IPS-11a (cell line): Measurements from ENCODE around the gene HIVEP3.

Experiments used
- H3K4me3 ChIP-seq: one replicate; pipeline ENCODE4 v1.5.1; 2013; ENCODE audit warnings: low read depth, low read length, control low read depth

HIVEP3 gene

DNA sequence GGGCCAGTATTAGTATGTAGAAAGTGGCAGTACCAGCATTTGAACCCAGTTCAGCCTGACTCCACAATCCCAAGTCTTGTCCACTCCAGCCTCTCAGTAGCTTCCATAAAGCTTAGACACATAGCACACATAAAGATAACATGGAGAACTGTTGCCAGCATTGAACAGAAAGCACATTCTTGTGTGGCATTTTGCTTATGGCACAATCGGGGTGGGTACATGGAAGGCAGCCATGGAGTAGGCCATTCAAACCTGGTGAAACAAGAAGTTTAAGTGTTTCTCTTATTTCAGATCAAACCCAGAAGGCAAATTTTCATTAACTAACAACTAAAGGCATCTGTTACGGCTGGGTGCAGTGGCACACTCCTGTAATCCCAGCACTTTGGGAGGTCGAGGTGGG is 102.7 kb downstream of the HIVEP3 start:
- H3K4me3 ChIP-seq, result no peak overlapping the region

DNA sequence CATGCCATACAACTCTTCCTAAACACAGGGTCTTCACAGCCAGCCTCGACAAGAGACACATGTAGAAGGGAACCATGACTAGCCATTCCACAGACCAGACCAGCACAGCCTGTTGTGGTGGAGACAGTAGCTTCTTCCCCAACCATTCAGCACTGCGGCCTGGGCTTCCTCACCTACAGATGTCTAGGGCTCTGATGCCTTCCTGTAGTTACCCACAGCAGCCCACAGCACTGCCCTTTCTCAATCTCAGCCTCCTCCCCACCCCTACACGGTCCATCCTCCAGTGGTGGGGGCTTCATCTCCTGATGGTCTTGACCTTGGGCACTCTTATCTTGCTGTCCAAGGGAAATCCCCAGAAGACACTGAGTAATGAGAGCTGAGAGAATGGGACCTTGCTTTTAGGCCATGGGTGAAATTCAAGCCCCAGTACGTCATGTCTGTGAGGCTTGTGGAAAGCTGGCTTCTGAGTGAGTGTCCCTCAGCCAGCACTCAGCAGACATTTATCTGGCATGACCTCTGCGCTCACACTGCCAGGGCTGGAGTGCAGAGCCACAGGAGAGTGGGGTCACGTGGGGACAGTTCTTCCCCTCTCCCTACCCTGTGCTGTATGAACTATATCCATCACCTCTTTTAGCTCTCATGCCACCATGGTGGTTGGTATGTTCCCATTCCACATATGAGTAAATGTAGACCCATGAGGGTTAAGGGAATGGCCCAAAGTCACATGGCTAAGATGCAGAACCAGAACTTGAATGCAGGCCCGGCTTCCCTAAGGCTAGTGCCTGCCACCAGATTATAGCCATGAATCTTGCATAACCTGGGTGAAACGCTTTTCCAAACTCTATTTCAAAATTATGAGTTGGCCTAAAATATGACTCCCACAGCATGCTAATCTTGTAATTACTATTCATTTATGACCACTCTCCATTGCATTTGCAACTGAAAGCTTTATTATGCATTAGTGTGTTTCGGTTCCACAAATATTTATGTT is 104.7 kb downstream of the HIVEP3 start:
- no peak overlapping the region for H3K4me3 ChIP-seq

DNA sequence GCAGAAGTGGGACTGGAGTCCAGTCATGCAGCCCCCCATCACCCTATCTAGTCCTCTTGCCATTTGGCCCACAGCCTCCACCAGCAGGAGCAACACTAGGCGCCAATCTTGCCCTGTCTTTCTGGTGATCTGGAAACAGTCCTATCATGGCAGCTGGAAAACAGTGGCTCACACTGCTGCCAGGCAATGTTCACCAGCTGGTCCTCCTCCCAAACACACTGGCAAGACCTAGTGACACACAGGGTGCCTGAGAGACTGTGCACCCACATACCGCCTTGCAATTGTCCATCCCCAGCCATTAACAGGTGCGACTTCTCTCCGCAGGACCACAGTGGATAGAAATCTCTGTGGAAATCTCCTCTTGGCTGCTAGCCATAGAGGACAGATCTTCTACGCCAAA is 105.5 kb downstream of the HIVEP3 start:
- no peak overlapping the region for H3K4me3 ChIP-seq

DNA sequence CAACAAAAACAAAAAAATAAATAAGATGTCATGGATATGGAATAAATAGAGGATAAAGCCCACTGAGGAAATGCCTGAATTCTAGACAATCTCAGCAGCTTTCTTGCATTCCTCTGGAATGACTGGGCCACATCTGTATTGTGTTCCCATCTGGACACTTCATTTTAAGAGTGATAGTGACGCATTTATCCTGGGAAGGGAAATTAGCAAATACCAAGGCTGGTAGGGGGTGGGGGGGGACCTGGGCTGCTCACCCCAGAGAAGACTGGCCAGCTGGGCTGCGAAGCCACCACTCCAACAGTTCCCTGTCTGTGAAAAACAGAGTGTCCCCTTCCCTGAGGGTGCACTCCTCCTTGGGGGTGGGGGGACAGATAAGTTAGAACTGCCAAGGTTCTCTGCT is 106.3 kb downstream of the HIVEP3 start:
- no peak overlapping the region for H3K4me3 ChIP-seq

DNA sequence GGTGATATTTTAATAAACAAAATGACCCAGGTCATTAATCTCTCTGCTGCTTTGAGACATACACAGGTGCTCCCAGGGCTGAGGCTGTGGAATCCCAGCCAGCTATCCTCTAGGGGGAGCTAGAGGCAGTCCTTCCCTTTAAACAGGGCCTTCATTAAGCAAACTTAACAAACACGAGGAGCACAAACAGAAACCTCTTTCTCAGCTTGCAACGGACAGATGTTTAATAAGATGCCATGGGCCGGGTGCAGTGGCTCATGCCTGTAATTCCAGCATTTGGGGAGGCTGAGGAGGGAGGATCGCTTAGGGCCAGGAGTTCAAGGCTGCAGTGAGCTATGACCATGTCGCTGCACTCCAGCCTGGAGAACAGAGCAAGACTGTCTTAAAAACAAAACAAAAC is 106.7 kb downstream of the HIVEP3 start:
- no peak overlapping the region for H3K4me3 ChIP-seq

DNA sequence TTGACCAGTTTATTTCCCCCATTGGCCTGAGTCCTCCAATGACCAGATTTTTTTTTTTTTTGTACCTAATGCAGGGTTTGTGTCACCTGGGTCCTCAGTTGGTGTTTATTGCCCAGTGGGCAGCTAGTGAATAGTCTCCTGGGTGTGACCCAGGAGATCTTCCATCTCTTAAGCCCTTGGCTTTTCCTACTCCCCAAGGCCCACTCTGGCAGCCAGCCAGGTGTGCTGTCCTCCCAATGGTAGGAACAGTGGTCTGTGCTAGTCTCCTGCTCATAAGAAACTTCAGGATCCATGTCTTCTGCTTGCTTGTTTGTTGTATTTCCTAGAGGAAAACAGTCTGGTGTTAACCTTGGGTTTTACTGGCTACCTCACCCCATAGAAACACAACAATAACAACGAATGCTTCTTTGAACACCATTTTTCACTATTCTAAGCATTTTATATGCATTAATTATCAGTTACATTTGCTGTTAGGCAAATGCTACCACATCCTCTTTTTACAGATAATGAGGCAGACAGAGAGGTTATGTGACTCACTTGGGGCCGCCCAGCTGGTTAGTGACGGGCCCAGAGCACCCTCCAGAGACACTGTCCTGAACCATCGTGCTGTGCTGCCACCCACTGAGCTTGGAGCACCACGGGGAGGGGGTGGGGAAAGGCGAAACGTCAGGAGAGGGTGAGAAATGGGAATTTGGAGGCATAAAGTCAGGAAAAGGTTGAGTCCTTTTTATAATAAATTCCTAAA is 107.5 kb downstream of the HIVEP3 start:
- no peak overlapping the region for H3K4me3 ChIP-seq

DNA sequence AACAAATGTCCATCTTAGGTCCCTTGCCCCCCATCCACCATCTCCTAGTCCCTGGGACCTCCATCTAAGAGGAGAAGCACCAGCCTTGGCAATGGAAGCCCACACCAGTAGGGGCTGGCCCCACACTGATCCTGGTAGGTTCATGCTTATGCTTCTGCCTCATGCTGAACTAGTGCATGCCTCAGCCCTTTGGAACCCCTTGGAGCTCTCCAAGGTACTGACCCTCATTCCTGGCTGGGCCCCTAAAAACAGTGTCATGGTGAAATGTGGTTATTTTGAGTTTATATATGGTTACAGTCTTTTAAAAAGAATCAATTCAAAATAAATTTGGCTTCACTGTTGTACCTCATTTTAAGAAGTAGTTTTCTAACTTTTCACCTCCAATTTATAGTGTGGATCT is 108.3 kb downstream of the HIVEP3 start:
- H3K4me3 ChIP-seq, result no peak overlapping the region

DNA sequence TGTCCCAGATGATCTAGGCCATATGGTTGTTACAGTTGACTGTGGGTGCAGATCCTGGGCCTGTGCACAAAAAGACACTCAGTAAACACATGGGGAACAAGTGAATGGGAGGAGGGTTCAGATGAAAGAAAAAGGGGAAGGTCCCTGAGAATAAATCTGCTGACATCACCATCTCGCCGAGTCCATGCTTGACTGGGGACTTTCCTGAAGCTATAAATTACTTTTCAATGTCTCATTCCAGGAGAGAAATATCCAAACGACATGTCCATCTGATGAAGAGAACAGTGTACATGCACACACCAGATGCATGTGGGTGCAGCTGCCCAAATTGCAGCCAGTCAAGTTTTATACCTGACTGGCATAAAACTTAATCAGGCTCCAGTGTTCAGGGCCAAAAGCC is 109.0 kb downstream of the HIVEP3 start:
- H3K4me3 ChIP-seq, result no peak overlapping the region

DNA sequence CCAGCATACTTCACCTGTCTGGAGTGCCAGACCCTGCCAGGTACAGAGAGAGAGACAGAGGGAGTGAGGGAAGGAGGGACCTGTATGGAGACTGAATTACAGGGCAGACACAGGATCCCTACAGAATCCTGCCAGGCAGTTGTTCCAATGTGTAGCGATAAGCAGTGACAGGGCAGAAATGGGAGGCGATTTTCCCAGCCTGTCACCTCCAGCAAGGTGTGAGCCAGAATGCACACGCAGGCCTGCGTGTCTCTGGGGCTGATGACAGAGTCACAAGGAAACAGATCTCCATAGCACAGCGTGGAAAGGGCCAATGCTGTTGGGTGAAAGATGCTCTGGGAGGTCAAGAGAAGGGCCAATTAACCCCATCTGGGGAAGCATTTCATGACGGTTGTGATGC is 111.3 kb downstream of the HIVEP3 start:
- H3K4me3 ChIP-seq, result no peak overlapping the region

DNA sequence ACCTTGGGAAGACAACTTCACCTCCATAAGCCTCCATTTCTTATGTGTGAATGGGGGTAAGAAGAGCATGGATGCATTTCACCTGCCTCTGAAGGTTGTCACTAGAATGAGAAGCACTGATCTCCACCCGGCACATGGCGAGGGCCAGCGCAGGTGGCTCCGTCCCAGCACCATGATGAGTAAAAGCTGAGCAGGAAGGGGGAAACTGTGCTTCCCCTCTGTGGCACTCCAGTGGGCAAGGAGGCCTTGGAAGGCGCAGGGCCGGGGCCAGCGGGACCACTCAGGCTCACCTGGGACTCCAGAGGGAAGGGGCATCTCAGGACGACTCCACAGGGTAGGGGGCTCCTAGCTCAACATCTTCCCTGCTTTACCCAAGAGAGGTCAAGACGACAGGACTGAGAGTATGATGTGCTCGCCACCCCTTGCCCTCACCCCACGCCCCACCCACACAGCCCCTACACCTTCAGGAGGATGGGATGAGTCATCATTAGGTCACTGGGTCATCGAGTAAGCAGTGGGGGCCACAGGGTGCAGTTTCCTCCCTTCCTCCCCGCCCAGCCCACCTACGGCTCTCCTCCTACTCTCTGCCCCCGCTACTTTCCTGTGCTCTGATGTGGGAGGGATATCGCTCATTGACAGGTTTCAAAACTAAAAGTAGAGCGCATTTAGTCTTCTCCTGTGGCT is 112.1 kb downstream of the HIVEP3 start:
- H3K4me3 ChIP-seq, result no peak overlapping the region

DNA sequence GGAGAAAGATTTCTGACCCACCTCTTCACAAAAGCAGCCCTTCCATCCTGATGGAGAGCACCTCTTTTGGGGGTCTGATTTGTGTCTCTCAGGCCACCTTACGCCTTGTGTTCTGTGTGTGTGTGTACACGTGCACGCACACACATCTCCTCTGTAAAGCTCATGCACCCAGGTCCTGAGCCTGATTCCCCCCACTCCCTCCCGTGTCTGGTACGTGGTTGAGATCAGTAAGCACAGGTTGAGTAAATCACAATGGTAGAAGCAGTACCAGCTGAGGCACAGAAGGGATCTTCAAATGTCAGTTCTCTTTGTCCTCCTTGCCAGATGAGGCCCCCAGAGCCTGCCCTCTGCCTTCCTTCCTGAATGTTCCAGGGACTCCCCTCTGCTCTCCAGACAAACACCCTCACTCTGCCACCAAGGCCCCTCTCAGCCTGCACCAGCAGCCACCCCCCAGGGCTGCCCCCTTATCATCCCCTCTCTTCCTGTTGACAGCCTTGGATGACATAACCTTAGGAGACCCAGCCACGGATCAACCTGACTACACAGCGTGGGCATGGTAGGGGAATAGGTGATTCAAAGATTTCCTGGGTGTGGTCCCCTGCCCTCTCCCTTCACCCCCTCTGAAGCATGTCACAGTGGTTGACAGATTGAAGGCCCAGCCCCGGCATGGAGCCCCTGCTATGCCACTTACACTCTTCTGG is 112.8 kb downstream of the HIVEP3 start:
- H3K4me3 ChIP-seq, result no peak overlapping the region

DNA sequence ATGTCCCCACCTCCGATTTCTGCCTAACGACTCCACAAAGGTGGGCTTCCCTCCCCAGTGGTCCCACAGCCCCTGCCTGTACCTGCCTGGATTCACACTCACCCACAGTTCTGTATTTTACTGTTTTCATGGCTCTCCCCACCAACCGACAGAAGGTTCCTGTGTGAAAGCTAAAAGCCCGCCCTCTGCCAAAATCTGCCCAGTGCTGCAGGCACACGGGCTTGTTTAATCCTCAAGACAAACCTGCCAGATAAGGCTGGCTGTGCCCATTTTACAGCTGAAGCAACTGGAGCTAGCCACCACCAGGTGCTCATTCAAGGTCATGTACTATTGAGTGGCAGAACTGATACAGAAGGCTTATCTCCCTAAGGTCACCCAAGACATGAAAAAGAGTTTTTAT is 114.5 kb downstream of the HIVEP3 start:
- no peak overlapping the region for H3K4me3 ChIP-seq

DNA sequence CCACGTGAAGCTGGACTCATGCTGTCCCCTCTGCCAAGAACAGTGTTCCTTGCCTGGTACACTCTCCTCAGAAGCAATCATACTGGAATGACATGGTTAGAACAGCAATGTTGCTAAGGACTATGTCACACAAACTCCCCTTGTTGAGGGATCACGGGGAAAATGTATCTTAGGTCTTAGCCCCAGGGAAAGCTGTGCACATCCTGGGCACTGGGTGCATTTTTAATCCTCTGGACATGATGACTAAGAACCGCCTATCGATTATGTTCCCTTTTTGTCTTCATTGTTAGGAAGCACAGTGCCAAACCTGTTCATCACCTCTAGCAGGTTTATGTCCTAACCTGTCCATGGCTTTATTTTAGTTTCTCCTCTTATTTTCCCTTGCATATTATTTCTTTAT is 115.1 kb downstream of the HIVEP3 start:
- no peak overlapping the region for H3K4me3 ChIP-seq

DNA sequence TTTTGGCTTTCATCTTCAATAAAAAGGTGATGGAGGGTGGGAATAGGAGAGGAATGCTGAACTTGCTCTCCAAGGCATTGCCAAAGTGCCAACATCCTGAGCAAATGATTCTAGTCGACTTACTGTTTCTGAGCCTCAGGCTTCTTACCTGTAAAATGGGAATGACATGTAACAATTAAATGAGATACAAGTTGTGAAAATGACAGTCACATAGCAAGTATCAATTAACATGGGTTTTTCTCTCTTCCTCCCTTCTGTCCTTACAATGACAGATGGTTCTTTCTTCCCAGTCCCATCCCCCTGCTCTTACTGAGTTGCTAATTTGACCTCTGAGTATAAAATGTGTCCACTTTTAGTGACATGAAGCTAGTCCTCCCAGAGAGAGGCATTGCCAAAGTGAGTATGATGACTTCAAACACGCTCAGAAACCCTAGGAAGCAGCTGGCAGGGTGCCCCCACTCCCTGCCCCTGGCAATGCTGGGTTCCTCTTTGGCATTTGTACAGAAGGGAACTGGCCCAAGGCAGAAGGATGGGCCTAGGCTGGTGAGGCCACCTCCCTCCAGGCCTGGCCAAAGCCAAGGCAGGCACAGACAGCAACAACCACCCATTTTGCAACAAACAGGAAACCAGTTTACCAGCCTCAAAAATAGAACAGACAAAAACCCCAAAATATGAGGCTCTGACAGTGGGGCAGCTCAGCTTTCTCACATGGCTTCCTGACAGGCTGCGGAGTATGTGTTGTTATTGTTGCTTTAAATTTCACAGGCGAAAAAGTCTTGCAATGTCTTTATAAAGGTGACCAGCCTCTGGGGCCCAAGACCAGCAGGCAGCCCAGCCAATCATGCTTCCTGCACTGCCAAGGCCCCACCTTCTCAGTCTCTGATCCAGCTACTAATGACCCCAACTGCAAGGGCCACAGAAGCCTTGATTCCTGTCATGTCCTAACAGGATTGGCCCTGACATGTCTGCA is 115.9 kb downstream of the HIVEP3 start:
- no peak overlapping the region for H3K4me3 ChIP-seq

DNA sequence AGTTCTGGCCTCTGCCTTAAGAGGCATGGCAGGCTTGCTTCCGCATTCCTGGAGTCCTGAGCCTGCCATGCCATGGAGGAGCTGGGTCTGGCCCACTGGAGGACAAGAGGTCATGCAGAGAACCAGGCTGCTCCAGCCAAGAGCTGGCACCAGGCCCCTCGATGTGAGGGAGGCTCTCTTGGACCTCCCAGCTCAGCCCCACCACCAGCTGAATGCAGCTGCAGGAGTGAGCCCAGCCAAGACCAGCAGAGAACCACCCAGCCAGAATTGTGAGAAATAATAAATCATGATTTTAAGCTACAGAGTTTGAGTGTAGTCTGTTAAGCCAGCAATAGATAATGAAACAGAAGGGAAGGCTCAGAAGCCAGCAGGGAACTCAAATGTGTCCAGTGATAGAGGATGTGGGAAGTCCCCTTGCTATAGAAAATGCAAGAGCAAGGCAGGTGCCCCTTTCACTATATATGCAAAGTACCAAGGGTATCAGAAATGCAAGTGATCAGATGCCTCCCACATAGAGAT is 118.4 kb downstream of the HIVEP3 start:
- no peak overlapping the region for H3K4me3 ChIP-seq

DNA sequence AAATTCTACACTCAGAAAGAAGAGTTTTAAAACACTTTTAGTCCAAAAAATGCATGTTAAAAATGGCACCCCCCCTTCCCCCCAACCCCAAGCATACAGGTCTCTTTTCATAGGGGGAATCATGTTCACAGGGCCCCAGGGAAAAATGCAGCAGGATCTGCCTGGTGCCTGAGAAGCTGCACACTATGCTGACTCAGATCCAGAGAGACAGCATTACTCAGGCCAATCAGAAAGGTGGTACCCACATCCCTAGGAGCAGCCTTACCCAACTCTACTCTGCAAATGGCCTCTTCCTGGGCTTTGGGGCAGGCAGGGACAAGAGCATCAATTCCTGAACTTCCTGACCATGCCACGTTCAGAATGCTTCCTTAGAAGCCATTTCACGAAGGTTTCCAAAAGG is 119.0 kb downstream of the HIVEP3 start:
- H3K4me3 ChIP-seq, result no peak overlapping the region

DNA sequence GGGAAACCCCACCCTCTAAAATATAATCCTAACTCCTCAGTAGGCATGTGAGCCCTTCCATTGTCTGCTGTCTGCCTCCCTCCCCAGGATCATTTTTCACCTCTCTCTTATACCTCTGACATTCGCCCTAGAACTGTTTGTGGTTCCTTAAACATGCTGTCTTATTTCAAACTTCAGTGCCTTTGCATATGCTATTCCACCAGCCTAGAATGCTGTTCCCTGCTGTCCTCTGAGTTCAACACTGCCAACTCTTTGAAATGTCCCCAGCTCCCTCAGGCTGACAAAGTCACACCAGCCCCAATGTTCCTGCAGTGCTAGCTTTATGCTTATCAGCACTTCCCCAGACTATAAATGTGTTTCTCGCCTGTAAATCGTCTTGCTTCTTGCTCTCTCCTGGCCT is 119.5 kb downstream of the HIVEP3 start:
- no peak overlapping the region for H3K4me3 ChIP-seq

DNA sequence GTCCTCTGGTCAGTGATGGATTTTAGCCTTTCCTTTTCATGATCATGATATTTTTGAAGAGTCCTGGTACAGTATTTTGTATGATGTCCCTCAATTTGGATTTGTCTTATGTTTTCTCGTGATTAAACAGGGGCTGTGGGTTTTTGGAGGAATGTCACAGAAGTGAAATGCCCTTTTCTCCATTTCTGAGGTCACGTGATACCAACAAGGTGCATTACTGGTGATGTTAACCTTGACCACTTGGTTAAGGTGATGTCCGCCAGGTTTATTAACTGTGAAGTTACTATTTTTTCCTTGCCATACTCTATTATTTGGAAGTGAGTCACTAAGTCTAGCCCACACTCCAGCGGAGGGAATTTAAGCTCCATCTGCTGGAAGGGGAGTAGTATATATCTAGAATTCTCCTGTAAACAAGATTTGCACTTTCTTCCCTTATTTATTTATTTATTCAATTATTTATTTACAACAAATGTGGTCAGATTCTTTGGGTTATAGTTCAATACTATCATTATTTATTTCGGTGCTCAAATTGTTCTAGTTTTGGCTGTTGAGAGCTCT is 123.4 kb downstream of the HIVEP3 start:
- no peak overlapping the region for H3K4me3 ChIP-seq

DNA sequence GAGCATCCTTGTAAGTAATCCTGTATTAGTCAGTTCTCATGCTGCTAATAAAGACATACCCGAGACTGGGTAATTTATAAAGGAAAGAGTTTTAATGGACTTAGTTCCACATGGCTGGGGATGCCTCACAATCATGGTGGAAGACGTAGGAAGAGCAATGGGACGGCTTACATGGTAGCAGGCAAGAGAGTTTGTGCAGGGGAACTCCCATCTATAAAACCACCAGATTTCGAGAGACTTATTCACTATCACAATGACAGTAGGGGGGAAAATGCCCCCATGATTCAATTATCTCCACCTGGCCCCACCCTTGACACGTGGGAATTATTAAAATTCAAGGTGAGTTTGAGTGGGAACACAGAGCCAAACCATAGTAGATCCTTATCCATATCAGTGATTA is 124.7 kb downstream of the HIVEP3 start:
- H3K4me3 ChIP-seq, result no peak overlapping the region

DNA sequence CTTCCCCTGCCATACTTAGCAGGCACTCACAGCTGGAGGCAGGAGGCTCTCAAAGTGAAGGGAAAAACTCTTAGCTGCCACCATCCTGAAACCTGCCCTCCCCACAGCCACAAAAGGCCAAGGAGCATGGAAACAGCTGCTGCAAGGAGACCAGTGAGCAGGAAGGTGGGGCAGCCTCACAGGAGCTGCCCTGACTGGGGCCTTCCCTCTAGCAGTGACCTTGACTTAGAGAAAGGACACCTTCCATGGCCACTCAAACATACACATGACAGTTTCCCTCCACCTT is 126.3 kb downstream of the HIVEP3 start:
- H3K4me3 ChIP-seq, result no peak overlapping the region
